Astrocyte (in vitro differentiated cells and primary cell): ENCODE data around the gene IVL. TPM values are rescaled to one million over a fixed set of nuclear protein-coding genes. Genes with fewer than 3 reads are reported as not detected.

ENCODE experiments used
- DNase-seq: peaks from one replicate; pipeline ENCODE4 v3.0.0-alpha.2; 2010; ENCODE audit warnings: low read depth
- FAIRE-seq: peaks from 2 replicates; lab custom pipeline; 2011; peaks lifted over from hg19 to GRCh38; lab: Jason Lieb, UNC
- H2AFZ ChIP-seq: 2 replicates; pipeline ENCODE4 v1.6.0; 2012; ENCODE audit warnings: low read depth, low read length, inconsistent platforms
- H3K27ac ChIP-seq: 2 replicates; pipeline ENCODE4 v1.5.1; 2011; ENCODE audit warnings: low read depth, low read length, inconsistent platforms
- H3K27me3 ChIP-seq: 2 replicates; pipeline ENCODE4 v1.6.0; 2011; ENCODE audit warnings: low read length, inconsistent platforms; ENCODE audit not compliant: insufficient read depth
- H3K36me3 ChIP-seq: 2 replicates; pipeline ENCODE4 v1.5.1; 2011; ENCODE audit warnings: low read length, inconsistent platforms; ENCODE audit not compliant: insufficient read depth
- H3K4me1 ChIP-seq: 2 replicates; pipeline ENCODE4 v1.5.1; 2011; ENCODE audit warnings: low read length, inconsistent platforms; ENCODE audit not compliant: insufficient read depth
- H3K4me2 ChIP-seq: 2 replicates; pipeline ENCODE4 v1.6.0; 2012; ENCODE audit warnings: low read length, inconsistent platforms
- H3K4me3 ChIP-seq: 2 replicates; pipeline ENCODE4 v1.5.1; 2011; ENCODE audit warnings: low read depth, mild to moderate bottlenecking, low read length, inconsistent platforms; ENCODE audit not compliant: insufficient read depth
- H3K79me2 ChIP-seq: 2 replicates; pipeline ENCODE4 v1.6.0; 2012; ENCODE audit warnings: mild to moderate bottlenecking, low read length, inconsistent platforms; ENCODE audit not compliant: insufficient read depth
- H3K9ac ChIP-seq: 2 replicates; pipeline ENCODE4 v1.6.0; 2012; ENCODE audit warnings: mild to moderate bottlenecking, low read length, inconsistent platforms
- H3K9me3 ChIP-seq: 2 replicates; pipeline ENCODE4 v1.5.1; 2012; ENCODE audit warnings: low read depth, mild to moderate bottlenecking, low read length, inconsistent platforms; ENCODE audit not compliant: insufficient read depth
- H4K20me1 ChIP-seq: 2 replicates; pipeline ENCODE4 v1.6.0; 2012; ENCODE audit warnings: low read length, inconsistent platforms; ENCODE audit not compliant: insufficient read depth
- H3K27ac Mint-ChIP-seq: one replicate; pipeline ENCODE4 v1.8.0; 2021; ENCODE audit warnings: mild to moderate bottlenecking, mixed read lengths; ENCODE audit not compliant: unreplicated experiment
- H3K27me3 Mint-ChIP-seq: one replicate; pipeline ENCODE4 v1.8.0; 2021; ENCODE audit warnings: low read depth, mixed read lengths; ENCODE audit not compliant: unreplicated experiment
- H3K36me3 Mint-ChIP-seq: one replicate; pipeline ENCODE4 v1.8.0; 2021; ENCODE audit warnings: low read depth, mixed read lengths; ENCODE audit not compliant: unreplicated experiment
- H3K4me1 Mint-ChIP-seq: one replicate; pipeline ENCODE4 v1.8.0; 2021; ENCODE audit warnings: low read depth, mixed read lengths; ENCODE audit not compliant: unreplicated experiment
- H3K4me3 Mint-ChIP-seq: one replicate; pipeline ENCODE4 v1.8.0; 2021; ENCODE audit warnings: mild to moderate bottlenecking, moderate library complexity, mixed read lengths; ENCODE audit not compliant: unreplicated experiment
- H3K9me3 Mint-ChIP-seq: one replicate; pipeline ENCODE4 v1.8.0; 2021; ENCODE audit warnings: mild to moderate bottlenecking, mixed read lengths; ENCODE audit not compliant: unreplicated experiment
- CTCF ChIP-seq: IDR thresholded peaks from 2 replicates; pipeline ENCODE4 v1.5.1; 2011; ENCODE audit warnings: low read depth, mild to moderate bottlenecking, inconsistent platforms, low read length, moderate library complexity; ENCODE audit not compliant: insufficient read depth
- EZH2 ChIP-seq: IDR thresholded peaks from 2 replicates; pipeline ENCODE4 v1.6.1; 2012; ENCODE audit warnings: mild to moderate bottlenecking, low read length, inconsistent platforms; ENCODE audit not compliant: insufficient read depth
- total RNA-seq: library from RNA; stranded (reverse); gene quantifications from 2 replicates; pipeline ENCODE4 v1.2.1, GENCODE V29; 2021

IVL gene
- total RNA-seq, 1 donor from 2014 or later = 0.16 TPM

- TF ChIP-seq EZH2 (no peak), CTCF (peak; percentile 31)
- H3K27ac Mint-ChIP-seq = no peak overlapping the region
- Histone ChIP-seq H3K79me2 (no peaks in the 10 kb centered on the region), H3K9me3 (no peaks in the 10 kb centered on the region), H3K9ac (no peak overlapping the region), H3K27me3 (peaks cover 3% of the 10 kb centered on the region), H3K36me3 (no peaks in the 10 kb centered on the region), H3K27ac (no peak overlapping the region), H3K4me3 (no peak overlapping the region), H3K4me1 (no peaks in the 10 kb centered on the region), H4K20me1 (no peaks in the 10 kb centered on the region), H2AFZ (no peak overlapping the region), H3K4me2 (no peak overlapping the region)
- no peak for FAIRE-seq
- no peak overlapping the region for H3K4me3 Mint-ChIP-seq
- H3K36me3 Mint-ChIP-seq = no peaks in the 10 kb centered on the region
- peak; percentile 8 for DNase-seq
- peaks cover 4% of the 10 kb centered on the region for H3K27me3 Mint-ChIP-seq
- H3K4me1 Mint-ChIP-seq = no peaks in the 10 kb centered on the region
- no peaks in the 10 kb centered on the region for H3K9me3 Mint-ChIP-seq
Measured at GRCh38 chr1:152870831-152871730, 37.3 kb upstream of the IVL start.

- H3K9me3 ChIP-seq = no peaks in the 10 kb centered on the region
- H3K79me2 ChIP-seq = no peaks in the 10 kb centered on the region
- H3K36me3 Mint-ChIP-seq = no peaks in the 10 kb centered on the region
- no peaks in the 10 kb centered on the region for H4K20me1 ChIP-seq
- peaks cover 3% of the 10 kb centered on the region for H3K27me3 ChIP-seq
- no peak overlapping the region for H3K4me3 ChIP-seq
- no peak overlapping the region for H3K27ac ChIP-seq
- H3K9ac ChIP-seq = no peak overlapping the region
- no peaks in the 10 kb centered on the region for H3K4me1 ChIP-seq
- H3K27ac Mint-ChIP-seq = no peak overlapping the region
- FAIRE-seq (no peak), DNase-seq (no peak)
- H3K4me1 Mint-ChIP-seq = no peaks in the 10 kb centered on the region
- peaks cover 6% of the 10 kb centered on the region for H3K27me3 Mint-ChIP-seq
- H3K4me3 Mint-ChIP-seq = no peak overlapping the region
- no peak overlapping the region for H2AFZ ChIP-seq
- H3K36me3 ChIP-seq = no peaks in the 10 kb centered on the region
- H3K4me2 ChIP-seq = no peak overlapping the region
- no peaks in the 10 kb centered on the region for H3K9me3 Mint-ChIP-seq
- TF ChIP-seq CTCF (no peak), EZH2 (no peak)
Measured at GRCh38 chr1:152871731-152872126, 36.6 kb upstream of the IVL start.

GRCh38 chr1:152873495-152873894 lies 34.9 kb upstream of the IVL start:
- H3K27ac ChIP-seq = no peak overlapping the region
- no peak overlapping the region for H3K4me3 ChIP-seq
- Mint-ChIP-seq H3K4me3 (no peak overlapping the region), H3K27ac (no peak overlapping the region), H3K9me3 (no peaks in the 10 kb centered on the region), H3K36me3 (no peaks in the 10 kb centered on the region), H3K4me1 (no peaks in the 10 kb centered on the region), H3K27me3 (peaks cover 6% of the 10 kb centered on the region)
- no peaks in the 10 kb centered on the region for H3K79me2 ChIP-seq
- TF ChIP-seq CTCF = no peak
- H2AFZ ChIP-seq = no peak overlapping the region
- H4K20me1 ChIP-seq = no peaks in the 10 kb centered on the region
- no peaks in the 10 kb centered on the region for H3K4me1 ChIP-seq
- H3K9ac ChIP-seq = no peak overlapping the region
- H3K4me2 ChIP-seq = no peak overlapping the region
- no peaks in the 10 kb centered on the region for H3K27me3 ChIP-seq
- peak; percentile 36 for DNase-seq
- no peaks in the 10 kb centered on the region for H3K9me3 ChIP-seq
- FAIRE-seq = no peak
- H3K36me3 ChIP-seq = no peaks in the 10 kb centered on the region
